ENCODE results near the gene MRAP. TPM values are rescaled to one million over a fixed set of nuclear protein-coding genes. Genes with fewer than 3 reads are reported as not detected.

The MRAP gene
- total RNA-seq, 2 donors from 2014 or later, result not detected

DNA sequence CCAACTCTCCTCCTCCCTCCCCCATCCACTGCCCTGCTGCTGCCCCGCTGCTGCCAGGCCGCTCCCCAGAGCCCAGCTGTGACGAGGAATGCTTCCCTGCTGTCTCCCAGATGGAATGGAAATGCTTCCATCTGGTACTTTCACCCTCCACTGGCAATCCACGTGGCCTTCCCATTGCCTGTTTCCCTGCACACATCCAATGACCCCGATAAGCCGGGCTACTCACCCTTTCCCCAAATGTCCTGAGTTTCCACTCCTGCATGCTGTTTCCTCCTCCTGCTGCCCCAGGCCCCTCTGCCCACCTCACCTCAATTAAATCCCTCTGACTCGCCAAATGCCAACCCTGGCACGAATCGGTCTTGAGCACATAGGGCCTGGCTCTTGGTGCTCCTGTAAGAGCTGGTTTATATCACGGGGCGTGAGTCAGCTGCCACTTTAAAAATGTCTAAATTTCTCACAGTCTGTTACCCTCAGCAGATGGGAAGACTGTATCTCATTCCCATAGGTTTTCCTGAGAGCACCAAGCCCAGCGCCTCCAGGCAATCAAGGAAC is 36.4 kb downstream of the MRAP start:
- no peaks in the 10 kb centered on the region for H3K9me3 ChIP-seq (ENCODE audit: control insufficient read depth, low read length, poor library complexity, severe bottlenecking)
- DNase-seq, result no peak
- Mint-ChIP-seq H3K4me1 (peaks cover 6% of the 10 kb centered on the region), H3K27me3 (no peaks in the 10 kb centered on the region), H3K27ac (peak overlapping the region; percentile 80), H3K36me3 (ENCODE audit: low read depth) (peaks cover 14% of the 10 kb centered on the region), H3K4me3 (no peak overlapping the region)
- ATAC-seq, result no peak

DNA sequence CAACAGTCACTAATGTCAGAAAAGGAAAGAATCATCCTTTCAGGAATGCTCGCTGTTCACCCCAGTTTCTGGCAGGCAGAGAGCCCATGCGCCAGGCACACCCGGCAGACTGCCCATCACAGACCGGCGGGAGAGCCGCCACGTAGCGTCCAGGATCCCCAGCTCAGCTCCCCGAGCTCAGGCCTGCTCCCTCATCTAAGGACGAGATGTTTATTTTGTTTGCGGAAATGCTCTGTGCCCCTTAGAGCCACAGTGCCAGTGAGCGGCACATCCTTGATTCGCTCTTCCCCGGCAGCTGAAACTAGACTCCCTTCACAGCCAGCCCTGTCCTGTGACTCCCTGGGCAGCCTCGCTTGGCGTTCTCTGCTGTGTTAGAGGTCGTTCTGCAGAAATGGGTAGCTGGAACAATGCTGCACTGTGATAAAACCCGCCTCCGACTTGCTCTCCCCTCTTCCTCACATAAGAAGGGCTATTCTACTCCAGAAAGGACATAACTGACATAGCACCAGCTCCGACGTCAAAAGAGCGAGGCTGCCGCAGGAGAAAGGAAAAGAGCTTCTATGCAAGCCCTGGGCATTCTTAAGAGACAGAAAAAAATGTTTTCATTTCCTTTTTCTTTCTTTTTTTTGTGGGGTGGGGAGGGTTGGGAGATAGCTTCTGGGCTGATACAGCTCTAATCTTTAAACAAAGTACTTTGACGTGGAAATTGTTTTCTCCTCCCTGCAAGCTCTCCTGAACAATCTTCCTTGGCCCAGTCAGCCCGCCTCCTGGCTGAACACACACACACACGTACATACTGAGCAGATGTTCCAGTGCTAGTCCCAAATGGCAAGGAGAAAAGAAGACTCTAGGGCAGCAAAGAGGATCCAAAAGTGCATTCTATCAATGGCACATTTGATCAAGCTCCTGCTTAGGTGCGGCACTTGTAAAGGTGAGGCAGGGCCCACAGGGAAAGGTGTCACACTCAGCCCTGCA is 37.2 kb downstream of the MRAP start:
- Mint-ChIP-seq H3K36me3 (ENCODE audit: low read depth) (peaks cover 18% of the 10 kb centered on the region), H3K4me1 (peaks cover 6% of the 10 kb centered on the region), H3K4me3 (no peak overlapping the region), H3K27me3 (no peaks in the 10 kb centered on the region), H3K27ac (peak overlapping the region; percentile 80)
- DNase-seq (no peak), ATAC-seq (no peak)
- no peaks in the 10 kb centered on the region for H3K9me3 ChIP-seq (ENCODE audit: control insufficient read depth, low read length, poor library complexity, severe bottlenecking)

DNA sequence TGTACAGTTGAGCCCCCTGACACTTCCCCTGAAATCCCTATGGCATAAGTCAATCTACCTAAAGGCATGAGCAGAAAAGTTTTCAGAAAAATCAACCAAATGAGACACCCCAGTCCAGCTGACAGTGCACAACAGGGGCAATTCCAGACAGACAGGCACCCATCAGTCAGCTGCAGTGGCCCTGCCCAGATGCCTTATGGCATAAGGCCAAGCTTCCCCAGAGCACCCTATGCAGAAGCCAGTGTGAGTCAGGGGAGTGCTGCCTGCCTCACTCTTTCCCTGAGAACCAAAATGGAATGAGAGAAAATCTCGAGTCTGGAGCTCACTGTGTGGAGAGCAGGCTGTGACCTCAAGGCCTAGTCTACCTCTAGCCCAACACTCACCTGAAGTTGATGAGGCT is 38.1 kb downstream of the MRAP start:
- peaks cover 16% of the 10 kb centered on the region for H3K36me3 Mint-ChIP-seq (ENCODE audit: low read depth)

DNA sequence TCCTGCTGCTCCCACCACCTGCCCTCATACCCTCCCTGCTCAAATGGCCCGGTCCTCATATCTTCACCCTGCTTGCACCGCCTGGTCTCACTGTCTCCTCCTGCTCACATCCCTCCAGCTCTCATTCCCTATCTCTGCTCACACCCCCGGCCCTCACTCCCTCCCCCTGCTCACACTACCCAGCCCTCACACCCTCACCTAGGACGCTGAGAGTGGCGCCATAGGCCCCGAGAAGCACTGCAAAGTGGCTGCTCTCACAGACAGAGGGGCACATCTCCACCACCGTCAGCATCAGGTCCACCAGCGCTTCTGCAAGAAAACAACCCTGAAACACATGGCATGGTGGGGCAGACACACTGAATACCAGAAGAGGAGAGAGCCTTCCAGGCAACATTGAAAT is 38.6 kb downstream of the MRAP start:
- no peak for ATAC-seq
- Mint-ChIP-seq H3K36me3 (ENCODE audit: low read depth) (peaks cover 16% of the 10 kb centered on the region), H3K4me3 (no peak overlapping the region), H3K27me3 (no peaks in the 10 kb centered on the region), H3K4me1 (peaks cover 6% of the 10 kb centered on the region), H3K27ac (no peak overlapping the region)
- no peaks in the 10 kb centered on the region for H3K9me3 ChIP-seq (ENCODE audit: control insufficient read depth, low read length, poor library complexity, severe bottlenecking)
- DNase-seq, result no peak

More for the DNA sequence above, 38.1 kb downstream of the MRAP start:
- no peak overlapping the region for H3K27ac Mint-ChIP-seq
- H3K27me3 Mint-ChIP-seq, result no peaks in the 10 kb centered on the region
- H3K9me3 ChIP-seq (ENCODE audit: control insufficient read depth, low read length, poor library complexity, severe bottlenecking), result no peaks in the 10 kb centered on the region
- DNase-seq (no peak), ATAC-seq (no peak)
- H3K4me3 Mint-ChIP-seq, result no peak overlapping the region
- peaks cover 6% of the 10 kb centered on the region for H3K4me1 Mint-ChIP-seq

DNA sequence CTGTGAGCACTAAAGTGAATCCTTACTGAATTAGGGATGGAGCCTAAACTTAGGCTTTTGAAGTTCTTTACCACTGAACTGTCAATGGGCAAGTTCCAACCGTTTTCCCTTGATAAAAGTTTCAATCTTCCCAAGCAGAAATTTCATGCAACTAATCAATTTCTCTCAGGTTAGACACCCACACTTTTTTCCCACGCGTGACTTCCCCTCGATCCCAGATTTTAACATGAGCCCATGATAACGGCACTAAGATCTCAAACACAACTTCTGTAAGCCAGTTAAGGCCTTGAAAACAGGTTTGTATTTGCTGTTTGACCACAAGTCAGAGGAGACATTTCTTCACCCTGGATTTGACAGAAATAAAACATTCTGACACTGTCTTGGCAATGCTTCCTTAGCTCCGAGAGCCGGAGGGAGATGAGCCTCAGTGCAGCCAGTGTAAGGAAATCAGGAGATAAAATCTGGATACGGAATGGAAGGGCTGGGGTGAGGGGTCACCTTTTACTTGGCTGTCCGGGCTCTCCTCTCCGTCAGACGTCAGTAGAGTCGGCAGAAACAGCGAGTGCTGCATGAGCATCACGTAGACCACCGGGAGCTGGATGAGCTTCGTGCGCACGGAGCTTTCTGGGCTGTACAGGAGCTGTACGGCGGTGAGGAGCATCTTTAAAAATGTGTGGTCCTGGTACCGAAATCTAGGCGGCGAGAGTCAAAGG is 39.7 kb downstream of the MRAP start:
- no peak overlapping the region for H3K27ac Mint-ChIP-seq
- H3K27me3 Mint-ChIP-seq, result no peaks in the 10 kb centered on the region
- H3K4me1 Mint-ChIP-seq, result peaks cover 6% of the 10 kb centered on the region
- H3K9me3 ChIP-seq (ENCODE audit: control insufficient read depth, low read length, poor library complexity, severe bottlenecking), result no peaks in the 10 kb centered on the region
- DNase-seq, result no peak
- ATAC-seq, result no peak
- H3K4me3 Mint-ChIP-seq, result no peak overlapping the region
- H3K36me3 Mint-ChIP-seq (ENCODE audit: low read depth), result peaks cover 16% of the 10 kb centered on the region

DNA sequence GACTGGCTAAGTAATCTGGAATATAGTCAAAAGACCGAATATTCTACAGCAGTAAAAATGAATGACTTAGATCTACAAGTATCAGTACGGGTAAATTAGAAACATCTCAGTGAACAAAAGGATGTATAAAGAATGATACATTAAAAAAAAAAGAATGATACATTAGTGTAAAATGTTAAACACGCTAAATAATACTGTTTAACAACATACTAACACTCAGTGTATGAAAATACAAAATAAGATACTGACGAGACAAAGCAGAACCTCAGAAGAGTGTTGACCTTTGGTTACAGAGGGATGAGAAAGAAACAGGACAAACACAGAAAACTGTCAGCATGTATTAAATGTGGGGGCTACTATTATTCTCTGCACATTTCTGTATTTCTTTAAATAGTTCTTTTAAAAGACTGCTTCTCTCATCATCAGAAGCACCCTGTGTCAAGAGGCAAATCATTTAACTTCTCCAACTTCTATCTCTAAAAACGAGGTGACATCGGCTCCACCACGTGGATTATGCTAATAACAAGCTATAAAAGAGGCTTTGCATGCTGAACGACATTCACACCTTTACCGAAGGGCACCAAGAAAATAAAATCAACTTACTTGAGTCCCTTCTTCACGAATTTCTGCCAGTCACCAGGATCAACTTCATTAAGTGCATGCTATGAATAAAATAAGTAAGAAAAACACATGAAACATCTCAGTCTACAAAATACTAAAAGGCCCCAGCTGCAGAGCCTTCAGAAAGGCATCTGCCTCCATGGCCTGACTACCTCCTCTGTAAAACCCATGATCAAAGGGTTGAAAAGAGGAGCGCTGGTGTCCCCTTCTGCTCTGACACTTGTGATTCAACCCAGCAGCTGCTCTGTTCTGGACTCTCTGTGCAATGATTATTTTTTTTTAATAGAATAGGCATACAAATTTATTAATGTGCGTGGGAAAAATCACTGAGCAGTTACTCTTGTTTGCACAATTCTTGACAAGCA is 42.5 kb downstream of the MRAP start:
- Mint-ChIP-seq H3K36me3 (ENCODE audit: low read depth) (peaks cover 20% of the 10 kb centered on the region), H3K4me1 (peaks cover 2% of the 10 kb centered on the region), H3K27me3 (no peaks in the 10 kb centered on the region), H3K4me3 (no peak overlapping the region), H3K27ac (peak overlapping the region; percentile 85)
- H3K9me3 ChIP-seq (ENCODE audit: control insufficient read depth, low read length, poor library complexity, severe bottlenecking), result peaks cover 6% of the 10 kb centered on the region
- DNase-seq (no peak), ATAC-seq (no peak)

DNA sequence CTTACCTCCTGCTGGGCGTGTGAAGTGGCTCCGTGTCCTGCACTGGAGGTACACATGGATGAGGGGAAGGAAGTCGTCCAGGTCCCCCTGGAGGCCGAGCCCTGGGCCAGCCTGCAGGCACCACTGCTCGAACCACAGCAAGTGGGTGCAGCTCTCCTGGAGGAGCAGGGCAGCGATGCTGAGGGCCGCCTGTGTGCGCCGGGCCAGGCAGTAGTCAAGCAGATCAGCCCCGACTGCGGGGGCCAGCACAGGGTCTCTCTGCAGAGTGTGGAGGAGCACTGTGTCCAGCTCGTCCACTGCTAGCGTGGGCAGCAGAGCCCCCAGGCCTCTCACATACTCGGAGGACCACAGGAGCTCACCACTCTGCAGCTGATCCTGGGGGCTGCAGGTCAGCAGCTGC is 48.3 kb downstream of the MRAP start:
- Mint-ChIP-seq H3K4me1 (peaks cover under 1% of the 10 kb centered on the region), H3K4me3 (no peak overlapping the region), H3K36me3 (ENCODE audit: low read depth) (peaks cover 6% of the 10 kb centered on the region), H3K27me3 (no peaks in the 10 kb centered on the region), H3K27ac (no peak overlapping the region)
- H3K9me3 ChIP-seq (ENCODE audit: control insufficient read depth, low read length, poor library complexity, severe bottlenecking), result peaks cover 6% of the 10 kb centered on the region
- no peak for ATAC-seq
- DNase-seq, result no peak

DNA sequence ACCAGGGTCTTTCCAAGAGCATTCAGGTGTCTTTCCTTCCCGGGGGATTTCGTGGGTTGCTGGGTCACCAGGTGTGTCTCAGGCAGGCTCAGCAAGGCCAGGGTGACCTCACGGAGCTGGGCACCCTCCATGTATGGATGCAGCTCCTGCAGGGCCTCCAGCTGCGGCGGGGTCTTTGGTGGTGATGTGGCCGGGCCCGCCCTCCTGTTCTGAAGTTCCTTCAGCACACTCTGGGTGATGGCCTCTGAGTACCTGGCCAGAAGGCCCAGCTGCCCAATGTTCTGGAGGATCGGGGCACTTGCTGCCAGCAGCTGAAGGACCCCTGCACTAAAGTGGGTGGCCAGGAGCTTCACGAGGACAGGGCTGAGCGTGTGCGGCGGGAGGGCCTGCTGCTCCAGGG is 48.7 kb downstream of the MRAP start:
- Mint-ChIP-seq H3K4me1 (peaks cover 3% of the 10 kb centered on the region), H3K4me3 (no peak overlapping the region), H3K36me3 (ENCODE audit: low read depth) (peaks cover 8% of the 10 kb centered on the region), H3K27ac (no peak overlapping the region), H3K27me3 (no peaks in the 10 kb centered on the region)
- DNase-seq (no peak), ATAC-seq (no peak)
- peaks cover 6% of the 10 kb centered on the region for H3K9me3 ChIP-seq (ENCODE audit: control insufficient read depth, low read length, poor library complexity, severe bottlenecking)

DNA sequence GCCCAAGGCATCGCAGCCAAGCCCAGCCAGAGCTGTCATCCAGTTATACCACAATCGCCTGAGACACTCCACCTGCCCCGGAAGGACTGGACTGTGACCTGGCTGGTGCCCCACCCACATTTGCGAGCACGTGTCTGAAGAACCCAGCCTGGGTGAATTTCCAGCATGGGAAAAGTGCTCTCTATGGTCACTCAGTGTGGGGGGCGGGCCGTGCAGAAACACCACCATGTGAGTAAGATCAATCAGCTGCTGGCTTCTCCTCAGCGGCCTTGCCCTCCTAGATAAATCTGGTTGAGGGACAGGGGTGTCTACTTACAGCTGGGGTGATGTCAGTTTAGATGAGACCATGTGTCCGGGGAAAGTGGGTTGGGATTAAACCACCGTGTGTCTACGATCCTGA is 49.3 kb downstream of the MRAP start:
- H3K4me1 Mint-ChIP-seq, result peaks cover 3% of the 10 kb centered on the region
- no peak overlapping the region for H3K4me3 Mint-ChIP-seq
- DNase-seq (no peak), ATAC-seq (no peak)
- peaks cover 6% of the 10 kb centered on the region for H3K9me3 ChIP-seq (ENCODE audit: control insufficient read depth, low read length, poor library complexity, severe bottlenecking)
- peaks cover 8% of the 10 kb centered on the region for H3K36me3 Mint-ChIP-seq (ENCODE audit: low read depth)
- H3K27me3 Mint-ChIP-seq, result no peaks in the 10 kb centered on the region
- no peak overlapping the region for H3K27ac Mint-ChIP-seq

DNA sequence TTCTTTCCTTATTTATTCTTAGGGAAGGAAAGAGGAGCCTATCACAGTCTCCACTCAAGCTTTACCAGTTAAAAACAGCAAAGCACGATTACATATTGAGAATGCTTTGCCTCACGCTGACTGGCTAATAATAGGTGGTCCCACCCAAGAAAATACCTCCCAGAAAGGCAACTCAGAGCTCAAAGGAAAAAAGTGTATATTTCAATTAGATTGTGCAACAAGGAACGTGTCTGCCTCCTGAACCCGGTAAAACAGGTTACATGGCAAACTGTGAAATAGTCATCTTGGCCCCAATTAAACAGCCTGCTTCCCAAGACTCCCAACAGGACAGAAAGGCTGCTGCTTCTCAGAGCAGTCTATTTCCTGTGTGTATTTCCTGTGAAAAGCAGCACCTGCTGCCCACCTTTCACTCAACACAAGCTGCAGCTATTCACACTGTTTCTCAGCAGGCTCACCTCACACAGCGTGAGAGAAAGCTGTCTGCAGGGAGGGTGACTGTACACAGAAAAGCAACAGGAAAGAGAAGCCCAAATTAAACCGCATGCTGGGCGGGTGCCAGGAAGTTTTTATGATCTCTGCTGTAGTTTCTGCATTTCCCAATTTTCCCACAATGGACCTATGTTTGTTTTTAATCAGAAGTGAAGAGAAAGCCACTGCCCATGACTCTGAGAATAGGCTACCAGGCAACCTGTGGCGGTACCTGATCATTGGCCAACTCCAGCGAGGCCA is 50.1 kb downstream of the MRAP start:
- H3K9me3 ChIP-seq (ENCODE audit: control insufficient read depth, low read length, poor library complexity, severe bottlenecking), result peaks cover 6% of the 10 kb centered on the region
- DNase-seq, result no peak
- H3K4me3 Mint-ChIP-seq, result no peak overlapping the region
- no peak overlapping the region for H3K27ac Mint-ChIP-seq
- H3K36me3 Mint-ChIP-seq (ENCODE audit: low read depth), result peaks cover 6% of the 10 kb centered on the region
- no peak for ATAC-seq
- no peaks in the 10 kb centered on the region for H3K27me3 Mint-ChIP-seq
- peaks cover 3% of the 10 kb centered on the region for H3K4me1 Mint-ChIP-seq

DNA sequence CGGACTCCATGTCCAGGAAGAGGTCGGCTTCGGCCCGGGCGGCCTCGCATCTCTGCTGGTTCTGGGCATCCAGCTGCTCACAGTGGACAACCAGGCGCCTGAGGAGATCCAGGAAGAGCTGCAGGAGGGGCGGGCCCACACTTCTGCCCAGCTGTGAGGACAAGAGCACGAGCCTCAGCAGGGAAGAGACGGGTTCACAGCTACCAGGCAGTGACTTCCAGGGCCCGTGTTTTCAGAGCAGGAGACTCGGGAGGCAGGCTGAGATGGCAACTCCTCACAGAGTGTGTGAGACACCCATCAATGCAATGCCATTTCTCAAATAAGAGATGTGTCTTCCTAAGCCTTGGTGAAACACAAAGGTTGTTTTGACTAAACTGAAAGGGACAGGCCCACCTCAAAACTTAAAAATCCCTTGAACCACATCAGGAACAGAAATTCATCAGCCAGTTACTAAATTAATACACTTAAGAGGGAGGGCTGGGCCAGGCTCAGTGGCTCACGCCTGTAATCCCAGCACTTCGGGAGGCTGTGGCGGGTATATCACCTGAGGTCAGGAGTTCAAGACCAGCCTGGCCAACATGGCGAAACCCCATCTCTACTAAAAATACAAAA is 50.8 kb downstream of the MRAP start:
- H3K4me1 Mint-ChIP-seq, result peaks cover 3% of the 10 kb centered on the region

More for the DNA sequence above, 50.8 kb downstream of the MRAP start:
- H3K36me3 Mint-ChIP-seq (ENCODE audit: low read depth), result peaks cover 5% of the 10 kb centered on the region
- no peaks in the 10 kb centered on the region for H3K27me3 Mint-ChIP-seq
- no peak overlapping the region for H3K27ac Mint-ChIP-seq
- no peak for DNase-seq
- ATAC-seq, result no peak
- H3K9me3 ChIP-seq (ENCODE audit: control insufficient read depth, low read length, poor library complexity, severe bottlenecking), result peaks cover 5% of the 10 kb centered on the region
- no peak overlapping the region for H3K4me3 Mint-ChIP-seq
